Measurements from ENCODE around the gene WRNIP1. TPM values are rescaled to one million over a fixed set of nuclear protein-coding genes. Genes with fewer than 3 reads are reported as not detected.

WRNIP1 gene
- total and polyA plus RNA-seq, 2 of the 4 experiments (the other 2 are of a cell fraction), result 43.7 to 47.1 TPM

- H2BK20ac ChIP-seq (ENCODE audit: low read depth, low read length), result no peak overlapping the region
- ATAC-seq (ENCODE audit: low read depth), result no peak
- TF ChIP-seq BHLHE40 (IDR thresholded peaks at IDR 0.05; ENCODE audit: low read depth, low read length), result no peak
- H2AFZ ChIP-seq (replicated peaks; ENCODE audit: low read length, poor library complexity), result no peak overlapping the region
- H3K18ac ChIP-seq (ENCODE audit: low read depth, low read length), result no peak overlapping the region
- H3K4ac ChIP-seq (ENCODE audit: low read depth, low read length), result no peak overlapping the region
- no peaks in the 10 kb centered on the region for H3K9me1 ChIP-seq (ENCODE audit: insufficient read depth, low read length)
- intact Hi-C loops (cut with micrococcal nuclease) (no loop called here), in situ Hi-C loops (cut with MboI; ENCODE audit: low sequenced_read_pairs) (no loop called here), dilution Hi-C loops (cut with HindIII; ENCODE audit: low sequenced_read_pairs, unreplicated experiment) (no loop called here)
- H3K27ac ChIP-seq (ENCODE audit: insufficient read depth, low read length), result no peak overlapping the region
- H3K14ac ChIP-seq (replicated peaks; ENCODE audit: low read depth, low read length), result no peak overlapping the region
- H2BK15ac ChIP-seq (ENCODE audit: low read depth, low read length), result no peak overlapping the region
- H4K91ac ChIP-seq (ENCODE audit: insufficient read depth, low read depth, low read length), result no peak overlapping the region
- no peak overlapping the region for H3K4me3 ChIP-seq (ENCODE audit: insufficient read depth, low read depth, low read length)
- H2BK120ac ChIP-seq (ENCODE audit: low read depth, low read length), result no peak overlapping the region
- CTCF ChIA-PET, result no interaction called here
- no peaks in the 10 kb centered on the region for H4K20me1 ChIP-seq (ENCODE audit: insufficient read depth, low read length)
- H3K56ac ChIP-seq (ENCODE audit: extremely low read depth, insufficient read depth, low read length), result no peak overlapping the region
- no peaks in the 10 kb centered on the region for H3K4me1 ChIP-seq (ENCODE audit: control insufficient read depth, insufficient read depth, low read length)
- H3K9ac ChIP-seq (ENCODE audit: low read depth, low read length), result no peak overlapping the region
- WGBS, 2 experiments (ENCODE audit: extremely low coverage in 2 of 2, insufficient read length in 1 of 2), result no CpG with 5 or more reads among the region's 2 CpGs
- no peak overlapping the region for H2BK5ac ChIP-seq (ENCODE audit: low read depth, low read length, poor library complexity, severe bottlenecking)
- no peak for DNase-seq
- H2AK5ac ChIP-seq (ENCODE audit: low read depth, low read length), result no peak overlapping the region
- BruUV-seq (replicated peaks), result no TSS peak
- H3K4me2 ChIP-seq (ENCODE audit: low read depth, low read length), result no peak overlapping the region
- no peaks in the 10 kb centered on the region for H3K27me3 ChIP-seq (ENCODE audit: control insufficient read depth, insufficient read depth, low read length)
- H4K8ac ChIP-seq (ENCODE audit: low read depth in 2 of 2, low read length in 2 of 2), result no peak overlapping the region
- H4K5ac ChIP-seq (ENCODE audit: low read depth, low read length), result no peak overlapping the region
- no peak overlapping the region for H2AK9ac ChIP-seq (replicated peaks; ENCODE audit: low read depth, low read length, poor library complexity)
- peaks cover 3% of the 10 kb centered on the region for H3K36me3 ChIP-seq (ENCODE audit: control insufficient read depth, insufficient read depth, low read length)
- POLR2A ChIA-PET (ENCODE audit: unreplicated experiment), result no interaction called here
- peaks cover 0 to 3% of the 10 kb centered on the region in 2 experiments; a peak in 1 of 4 replicates for H3K79me1 ChIP-seq (ENCODE audit: low read depth in 1 of 2, low read length in 2 of 2)
- H3K23ac ChIP-seq (ENCODE audit: low read depth, low read length), result no peak overlapping the region
- no peaks in the 10 kb centered on the region for H3K9me3 ChIP-seq (ENCODE audit: control insufficient read depth, insufficient read depth, low read length)
These were observed 64.1 kb downstream of the WRNIP1 start for GRCh38 chr6:2829253-2829652.

All from IMR-90 (cell line).